Midbrain (tissue), 1 donor: ENCODE measurements around the gene VPS29.
"Not testable (repeated sequence)": the region's sequence is repeated elsewhere in the genome, so short reads cannot be mapped to it uniquely, and the experiment has no call there.

ENCODE experiments used
- DNase-seq: peaks from one replicate; lab custom pipeline; 2025; lab: John Stamatoyannopoulos, UW

VPS29 gene

DNA sequence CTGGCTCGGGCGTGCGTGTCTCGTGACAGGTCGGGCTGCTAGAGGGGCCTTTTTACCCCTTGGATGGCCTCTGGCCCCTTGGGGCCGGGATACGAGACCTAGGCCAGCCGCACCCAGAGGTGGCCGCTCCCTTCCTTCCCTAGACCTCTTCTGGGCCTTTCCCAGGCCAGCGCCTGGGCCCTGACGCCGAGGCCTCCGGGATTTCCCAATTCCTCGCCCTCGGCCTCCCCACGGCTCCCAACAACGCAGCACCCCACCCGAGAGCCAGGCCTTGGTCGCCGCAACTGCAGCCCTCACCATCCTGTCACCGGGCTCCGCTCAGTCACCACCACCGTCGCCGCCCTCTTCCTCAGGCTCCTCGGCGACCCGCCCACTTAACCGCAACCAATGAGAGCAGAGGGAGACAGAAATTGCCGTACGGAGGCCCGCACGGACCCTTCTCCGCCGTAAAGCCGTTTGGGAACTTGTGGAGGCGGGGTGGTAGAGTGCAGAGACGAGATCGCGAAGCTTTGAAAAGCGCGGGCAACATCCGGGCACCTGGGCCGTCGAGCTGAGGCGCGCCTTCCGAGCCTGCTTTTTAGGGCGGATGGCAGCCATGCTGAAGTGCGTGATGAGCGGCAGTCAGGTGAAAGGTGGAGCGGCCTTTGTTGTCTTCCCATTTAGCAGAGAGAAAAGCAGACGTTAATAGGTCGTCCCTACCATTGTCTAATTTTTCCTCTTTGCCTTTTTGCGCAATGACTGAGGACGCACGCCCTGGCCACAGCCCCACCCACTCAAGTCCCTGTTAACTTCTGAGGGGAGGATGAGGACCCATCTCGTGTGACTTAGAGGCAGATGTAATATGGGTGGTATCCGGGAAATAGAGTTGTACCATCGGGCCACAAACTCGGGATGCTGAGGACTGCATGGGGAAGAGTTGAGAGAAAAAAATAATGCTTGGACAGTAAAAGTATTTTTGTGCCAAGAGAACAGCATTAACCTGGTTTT is at the start of gene VPS29, which contains the start of gene RAD9B:
Gene VPS29, minus strand, starts transcription at position 360 of the 987 bp plus-strand sequence. Its CDS starts 60 bp downstream, at position 300.
Gene RAD9B, plus strand, starts transcription at position 580 of the 987 bp plus-strand sequence. Its CDS starts 7 bp downstream, at position 587.
- peak; percentile 98 for DNase-seq

- DNase-seq: no peak
These were observed 49.1 kb upstream of the VPS29 start for GRCh38 chr12:110550981-110551380.

GRCh38 chr12:110549716-110550115 is 47.8 kb upstream of the VPS29 start:
- no peak for DNase-seq

GRCh38 chr12:110548678-110549077 is 46.8 kb upstream of the VPS29 start:
- no peak for DNase-seq

DNA sequence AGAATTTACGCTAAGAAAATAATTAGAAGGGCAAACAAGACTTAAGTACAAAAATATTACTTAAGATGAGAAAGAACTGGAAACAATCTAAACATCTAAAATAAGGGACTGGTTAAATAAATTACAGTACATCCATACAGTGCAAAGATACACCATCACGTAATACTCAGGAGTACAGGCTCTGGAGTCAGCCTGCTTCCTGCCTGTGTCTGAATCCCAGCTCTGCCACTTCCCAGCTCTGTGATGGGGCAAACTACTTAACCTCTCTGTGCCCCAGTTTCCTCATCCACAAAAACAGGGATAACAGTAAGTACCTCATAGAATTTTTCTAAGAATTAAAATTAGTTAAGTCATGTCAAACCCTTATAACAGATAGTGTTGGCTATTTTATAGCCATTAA is 45.2 kb upstream of the VPS29 start:
- DNase-seq: no peak

DNA sequence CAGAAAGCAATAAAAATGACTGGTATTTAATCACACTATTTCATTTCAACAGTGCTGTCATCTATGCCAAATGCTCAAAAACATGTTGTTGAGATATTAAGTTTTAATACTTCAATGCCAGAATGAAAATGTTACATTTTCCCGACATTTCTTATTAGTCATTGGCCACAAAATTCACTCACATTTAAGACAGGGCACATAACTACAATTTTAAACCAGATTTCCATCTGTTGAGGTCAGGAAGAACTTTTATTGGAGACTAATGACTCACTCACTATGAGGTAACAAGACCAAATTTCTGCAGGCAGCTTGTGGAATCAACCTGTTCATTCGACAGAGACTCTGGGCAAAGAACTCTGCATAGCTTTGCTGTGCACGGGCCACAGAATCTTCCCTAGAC is 44.4 kb upstream of the VPS29 start:
- DNase-seq: no peak

- no peak for DNase-seq
These were observed 43.9 kb upstream of the VPS29 start for GRCh38 chr12:110545812-110546211.

- DNase-seq: not testable (repeated sequence)
These were observed 43.3 kb upstream of the VPS29 start for GRCh38 chr12:110545259-110545658.

- no peak for DNase-seq
These were observed 42.1 kb upstream of the VPS29 start for GRCh38 chr12:110543965-110544364.

- DNase-seq: peak; percentile 53
These were observed 41.5 kb upstream of the VPS29 start for GRCh38 chr12:110543252-110543959.

- no peak for DNase-seq
These were observed 38.1 kb upstream of the VPS29 start for GRCh38 chr12:110540048-110540447.

GRCh38 chr12:110538869-110539622 is 37.1 kb upstream of the VPS29 start:
- DNase-seq: no peak

DNA sequence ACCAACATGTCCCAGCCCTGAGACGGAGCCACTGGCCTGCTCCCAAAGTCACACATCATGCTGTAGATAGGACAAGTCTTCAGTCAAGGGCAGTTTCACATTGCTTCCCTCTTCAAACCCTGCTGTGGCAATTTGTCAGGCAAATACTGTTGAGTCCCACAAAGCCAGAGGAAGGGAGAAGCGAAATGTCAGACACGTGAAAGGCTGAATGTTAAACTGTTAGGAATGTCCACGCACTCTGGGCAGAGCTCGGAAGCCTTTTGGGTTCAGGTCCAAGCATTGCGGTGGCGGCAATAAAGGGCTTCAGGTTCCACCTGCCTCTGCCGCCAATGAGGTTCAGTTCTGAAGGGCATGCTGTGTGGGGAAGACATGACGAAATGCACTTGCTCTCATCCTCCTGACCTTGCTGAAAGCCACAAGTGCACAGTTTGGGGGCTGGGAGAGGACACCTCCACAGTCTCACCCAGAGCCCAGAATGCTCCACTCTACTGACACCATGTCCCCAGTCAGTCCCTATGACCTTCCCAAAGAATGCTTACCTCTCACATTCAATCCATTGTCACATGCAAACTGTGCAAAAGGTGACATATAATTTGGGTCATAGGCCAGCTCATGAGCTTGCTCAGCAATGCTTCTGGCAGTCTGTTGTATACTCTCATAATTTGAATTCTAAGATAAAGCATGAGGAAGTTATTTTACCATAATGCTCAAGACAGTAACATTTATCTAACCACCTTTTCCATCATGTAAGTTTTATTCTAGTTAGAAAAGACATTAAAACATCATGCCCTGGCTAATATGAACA is 35.9 kb upstream of the VPS29 start:
- DNase-seq: no peak

- DNase-seq: no peak
These were observed 35.1 kb upstream of the VPS29 start for GRCh38 chr12:110536834-110537604.

- DNase-seq: no peak
These were observed 32.9 kb upstream of the VPS29 start for GRCh38 chr12:110534811-110535210.

DNA sequence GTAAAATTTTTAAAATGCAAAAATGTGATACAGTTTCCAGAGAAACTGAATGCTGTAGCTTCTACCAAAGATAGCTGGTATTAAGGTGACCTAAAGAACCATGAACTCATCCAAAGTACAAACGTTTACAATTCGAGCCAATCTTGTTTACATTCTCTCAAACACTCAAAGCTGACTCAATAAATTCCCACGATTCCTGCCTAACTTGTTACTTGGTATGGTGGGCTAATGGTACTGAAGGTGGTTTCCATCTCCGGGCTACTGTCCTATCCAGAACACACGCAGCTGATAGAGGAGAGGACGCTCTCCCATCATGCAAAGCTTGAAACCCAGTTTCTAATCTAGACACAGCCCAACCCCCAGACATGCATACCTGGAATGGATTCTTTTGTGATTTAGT is 31.7 kb upstream of the VPS29 start:
- DNase-seq: no peak

DNA sequence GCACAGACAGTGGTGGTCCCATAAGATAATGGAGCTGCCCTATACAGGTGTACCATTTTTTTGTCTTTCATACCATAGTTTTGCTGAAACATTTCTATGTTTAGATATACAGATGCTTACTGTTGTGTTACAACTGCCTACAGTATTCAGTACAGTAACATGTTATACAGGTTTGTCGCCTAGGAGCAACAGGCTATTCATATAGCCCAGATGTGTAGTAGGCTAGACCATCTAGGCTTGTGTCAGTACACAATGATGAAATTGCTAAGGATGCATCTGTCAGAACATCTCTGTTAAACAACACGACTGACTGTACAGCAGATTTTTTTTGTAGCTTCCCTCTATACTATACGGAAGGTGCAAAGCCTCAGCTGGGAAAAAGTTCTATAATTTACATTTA is 30.7 kb upstream of the VPS29 start:
- no peak for DNase-seq

- no peak for DNase-seq
These were observed 29.9 kb upstream of the VPS29 start for GRCh38 chr12:110531741-110532333.

DNA sequence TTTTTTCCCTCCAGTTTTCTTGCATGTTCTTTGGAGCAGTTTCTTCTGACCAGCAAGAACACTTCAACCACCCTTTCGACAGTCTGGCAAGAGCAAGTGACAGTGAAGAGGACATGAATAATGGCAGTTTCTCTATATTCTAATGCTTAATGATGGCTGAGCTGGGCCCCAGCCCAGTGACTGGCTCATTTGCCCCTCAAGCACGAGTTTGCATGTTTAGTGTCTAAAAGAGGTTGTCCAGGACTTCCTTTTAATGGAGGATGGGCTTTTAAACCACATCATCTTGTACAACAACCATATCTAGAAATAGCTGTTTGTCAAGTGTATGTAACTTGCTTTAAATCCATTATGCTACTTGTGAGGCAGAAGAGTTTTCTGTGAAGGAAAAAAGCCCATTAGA is 28.6 kb upstream of the VPS29 start:
- no peak for DNase-seq

- DNase-seq: no peak
These were observed 26.4 kb upstream of the VPS29 start for GRCh38 chr12:110528277-110528839.
